HEK293 (cell line): ENCODE results near the gene C6orf118.

Source experiments
- CTCF ChIA-PET: fragments of 350-600 bp; formaldehyde crosslinking; extraction: SDS; loops from one replicate; lab custom pipeline; 2021; ENCODE audit warnings: antibody characterized with exemption; lab: Yijun Ruan, JAX
- POLR2A ChIA-PET: fragments of 300-600 bp; formaldehyde crosslinking; extraction: SDS; loops from one replicate; lab custom pipeline; 2020; ENCODE audit warnings: antibody characterized with exemption, inconsistent platforms; lab: Yijun Ruan, JAX
- H3K27ac ChIP-seq: fragments of 200-500 bp; sonication (Bioruptor generic); 2 replicates; pipeline ENCODE4 v1.5.1; 2014; ENCODE audit warnings: low read depth, low read length, control low read depth, inconsistent platforms; ENCODE audit errors: extremely low read depth
- H3K36me3 ChIP-seq, 2 experiments: fragments of 200-500 bp in 1 of 2; sonication (Bioruptor generic) in 1 of 2; 1 replicate in 1 of 2; 2 replicates in 1 of 2; pipeline ENCODE4 v1.5.1; 2014 to 2017; ENCODE audit warnings: inconsistent platforms in 2 of 2, low read length in 2 of 2; ENCODE audit not compliant: control insufficient read depth in 2 of 2, insufficient read depth in 1 of 2
- H3K4me1 ChIP-seq: fragments of 200-500 bp; sonication (Bioruptor generic); 2 replicates; pipeline ENCODE4 v1.5.1; 2014; ENCODE audit warnings: mild to moderate bottlenecking, low read length, inconsistent platforms; ENCODE audit not compliant: control insufficient read depth, insufficient read depth
- H3K4me3 ChIP-seq: 2 replicates; pipeline ENCODE4 v1.5.1; 2011; ENCODE audit warnings: low read depth, mild to moderate bottlenecking, control low read depth, low read length, moderate library complexity
- H3K9me3 ChIP-seq: fragments of 200-500 bp; sonication (Bioruptor generic); 2 replicates; pipeline ENCODE4 v1.5.1; 2014; ENCODE audit warnings: low read depth, low read length, inconsistent platforms; ENCODE audit not compliant: control insufficient read depth, insufficient read depth
- IKZF3 ChIP-seq: fragments of 450-650 bp; IDR thresholded peaks from 2 replicates; pipeline ENCODE4 v1.5.0; 2018; ENCODE audit warnings: missing biosample characterization, mild to moderate bottlenecking, missing genetic modification characterization, moderate library complexity
- RBAK ChIP-seq: fragments of 450-650 bp; formaldehyde crosslinking; IDR thresholded peaks from 2 replicates; pipeline ENCODE4 v1.5.1; 2016; ENCODE audit warnings: missing biosample characterization, missing genetic modification characterization
- ZFHX2 ChIP-seq: fragments of 450-650 bp; formaldehyde crosslinking; conservative IDR thresholded peaks from 2 replicates; pipeline ENCODE4 v1.5.1; 2016; ENCODE audit warnings: missing biosample characterization, missing genetic modification characterization
- ZNF530 ChIP-seq: fragments of 450-650 bp; formaldehyde crosslinking; IDR thresholded peaks from 2 replicates; pipeline ENCODE4 v1.5.1; 2016; ENCODE audit warnings: low read depth, missing biosample characterization, missing genetic modification characterization
- ZNF623 ChIP-seq: fragments of 450-650 bp; formaldehyde crosslinking; IDR thresholded peaks from 2 replicates; pipeline ENCODE4 v1.5.1; 2016; ENCODE audit warnings: missing biosample characterization, missing genetic modification characterization
- TF ChIP-seq, protein P1 (sequence below): fragments of 450-650 bp; formaldehyde crosslinking; IDR thresholded peaks from 2 replicates; pipeline ENCODE4 v1.5.1; 2016; ENCODE audit warnings: missing biosample characterization, missing genetic modification characterization, low read depth
- TF ChIP-seq, protein P2 (sequence below): fragments of 450-650 bp; IDR thresholded peaks from 2 replicates; pipeline ENCODE4 v1.5.1; 2018; ENCODE audit warnings: missing biosample characterization, missing genetic modification characterization
- TF ChIP-seq, protein P3 (sequence below): fragments of 450-650 bp; formaldehyde crosslinking; IDR thresholded peaks from 2 replicates; pipeline ENCODE4 v1.5.1; 2016; ENCODE audit warnings: missing biosample characterization, missing genetic modification characterization, borderline replicate concordance
- TF ChIP-seq, protein P4 (sequence below): fragments of 450-650 bp; formaldehyde crosslinking; IDR thresholded peaks from 2 replicates; pipeline ENCODE4 v1.5.0; 2017; ENCODE audit warnings: missing biosample characterization, missing genetic modification characterization, borderline replicate concordance
- TF ChIP-seq, protein P5 (sequence below): fragments of 450-650 bp; formaldehyde crosslinking; IDR thresholded peaks from 2 replicates; pipeline ENCODE4 v1.5.1; 2016; ENCODE audit warnings: missing biosample characterization, missing genetic modification characterization
- TF ChIP-seq, protein P6 (sequence below): fragments of 450-650 bp; formaldehyde crosslinking; IDR thresholded peaks from 2 replicates; pipeline ENCODE4 v1.5.1; 2016; ENCODE audit warnings: missing biosample characterization, missing genetic modification characterization
- TF ChIP-seq, protein P7 (sequence below): fragments of 450-650 bp; formaldehyde crosslinking; conservative IDR thresholded peaks from 2 replicates; pipeline ENCODE4 v1.5.1; 2016; ENCODE audit warnings: low read depth, missing biosample characterization, missing genetic modification characterization

C6orf118 gene

DNA sequence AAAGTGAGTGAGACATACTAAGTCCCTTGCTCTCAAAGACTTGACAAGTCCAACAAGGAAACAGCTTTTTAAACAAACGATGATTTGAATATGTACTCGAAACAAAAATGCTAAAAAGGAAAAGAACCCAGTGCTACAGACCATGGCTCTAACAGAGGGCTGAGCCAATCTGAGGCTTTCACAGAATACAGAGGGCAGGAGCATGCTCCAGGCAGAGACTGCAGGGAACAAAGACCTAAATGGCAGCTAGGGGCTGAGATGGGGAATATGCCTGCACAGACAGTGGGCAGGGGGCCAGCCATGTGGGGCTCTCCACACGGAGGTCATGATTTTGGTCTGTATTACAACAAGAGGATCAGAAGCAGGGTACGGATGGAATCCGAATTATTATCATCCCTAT is 31.1 kb upstream of the C6orf118 start:
- H3K36me3 ChIP-seq = peaks cover 0 to 6% of the 10 kb centered on the region in 2 experiments; a peak in 1 of 3 replicates
- ChIA-PET POLR2A (no interaction called here), CTCF (no interaction called here)
- H3K4me3 ChIP-seq = no peak overlapping the region
- no peak overlapping the region for H3K27ac ChIP-seq
- no peaks in the 10 kb centered on the region for H3K9me3 ChIP-seq
- H3K4me1 ChIP-seq = no peaks in the 10 kb centered on the region
- no peak for TF ChIP-seq ZNF530 (tag by site-specific recombination)
- TF ChIP-seq, protein P1, sequence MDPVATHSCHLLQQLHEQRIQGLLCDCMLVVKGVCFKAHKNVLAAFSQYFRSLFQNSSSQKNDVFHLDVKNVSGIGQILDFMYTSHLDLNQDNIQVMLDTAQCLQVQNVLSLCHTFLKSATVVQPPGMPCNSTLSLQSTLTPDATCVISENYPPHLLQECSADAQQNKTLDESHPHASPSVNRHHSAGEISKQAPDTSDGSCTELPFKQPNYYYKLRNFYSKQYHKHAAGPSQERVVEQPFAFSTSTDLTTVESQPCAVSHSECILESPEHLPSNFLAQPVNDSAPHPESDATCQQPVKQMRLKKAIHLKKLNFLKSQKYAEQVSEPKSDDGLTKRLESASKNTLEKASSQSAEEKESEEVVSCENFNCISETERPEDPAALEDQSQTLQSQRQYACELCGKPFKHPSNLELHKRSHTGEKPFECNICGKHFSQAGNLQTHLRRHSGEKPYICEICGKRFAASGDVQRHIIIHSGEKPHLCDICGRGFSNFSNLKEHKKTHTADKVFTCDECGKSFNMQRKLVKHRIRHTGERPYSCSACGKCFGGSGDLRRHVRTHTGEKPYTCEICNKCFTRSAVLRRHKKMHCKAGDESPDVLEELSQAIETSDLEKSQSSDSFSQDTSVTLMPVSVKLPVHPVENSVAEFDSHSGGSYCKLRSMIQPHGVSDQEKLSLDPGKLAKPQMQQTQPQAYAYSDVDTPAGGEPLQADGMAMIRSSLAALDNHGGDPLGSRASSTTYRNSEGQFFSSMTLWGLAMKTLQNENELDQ = no peak
- TF ChIP-seq, protein P2, sequence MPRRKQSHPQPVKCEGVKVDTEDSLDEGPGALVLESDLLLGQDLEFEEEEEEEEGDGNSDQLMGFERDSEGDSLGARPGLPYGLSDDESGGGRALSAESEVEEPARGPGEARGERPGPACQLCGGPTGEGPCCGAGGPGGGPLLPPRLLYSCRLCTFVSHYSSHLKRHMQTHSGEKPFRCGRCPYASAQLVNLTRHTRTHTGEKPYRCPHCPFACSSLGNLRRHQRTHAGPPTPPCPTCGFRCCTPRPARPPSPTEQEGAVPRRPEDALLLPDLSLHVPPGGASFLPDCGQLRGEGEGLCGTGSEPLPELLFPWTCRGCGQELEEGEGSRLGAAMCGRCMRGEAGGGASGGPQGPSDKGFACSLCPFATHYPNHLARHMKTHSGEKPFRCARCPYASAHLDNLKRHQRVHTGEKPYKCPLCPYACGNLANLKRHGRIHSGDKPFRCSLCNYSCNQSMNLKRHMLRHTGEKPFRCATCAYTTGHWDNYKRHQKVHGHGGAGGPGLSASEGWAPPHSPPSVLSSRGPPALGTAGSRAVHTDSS = no peak
- TF ChIP-seq, protein P3, sequence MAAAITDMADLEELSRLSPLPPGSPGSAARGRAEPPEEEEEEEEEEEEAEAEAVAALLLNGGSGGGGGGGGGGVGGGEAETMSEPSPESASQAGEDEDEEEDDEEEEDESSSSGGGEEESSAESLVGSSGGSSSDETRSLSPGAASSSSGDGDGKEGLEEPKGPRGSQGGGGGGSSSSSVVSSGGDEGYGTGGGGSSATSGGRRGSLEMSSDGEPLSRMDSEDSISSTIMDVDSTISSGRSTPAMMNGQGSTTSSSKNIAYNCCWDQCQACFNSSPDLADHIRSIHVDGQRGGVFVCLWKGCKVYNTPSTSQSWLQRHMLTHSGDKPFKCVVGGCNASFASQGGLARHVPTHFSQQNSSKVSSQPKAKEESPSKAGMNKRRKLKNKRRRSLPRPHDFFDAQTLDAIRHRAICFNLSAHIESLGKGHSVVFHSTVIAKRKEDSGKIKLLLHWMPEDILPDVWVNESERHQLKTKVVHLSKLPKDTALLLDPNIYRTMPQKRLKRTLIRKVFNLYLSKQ (tag by site-specific recombination) = no peak
- TF ChIP-seq, protein P4, sequence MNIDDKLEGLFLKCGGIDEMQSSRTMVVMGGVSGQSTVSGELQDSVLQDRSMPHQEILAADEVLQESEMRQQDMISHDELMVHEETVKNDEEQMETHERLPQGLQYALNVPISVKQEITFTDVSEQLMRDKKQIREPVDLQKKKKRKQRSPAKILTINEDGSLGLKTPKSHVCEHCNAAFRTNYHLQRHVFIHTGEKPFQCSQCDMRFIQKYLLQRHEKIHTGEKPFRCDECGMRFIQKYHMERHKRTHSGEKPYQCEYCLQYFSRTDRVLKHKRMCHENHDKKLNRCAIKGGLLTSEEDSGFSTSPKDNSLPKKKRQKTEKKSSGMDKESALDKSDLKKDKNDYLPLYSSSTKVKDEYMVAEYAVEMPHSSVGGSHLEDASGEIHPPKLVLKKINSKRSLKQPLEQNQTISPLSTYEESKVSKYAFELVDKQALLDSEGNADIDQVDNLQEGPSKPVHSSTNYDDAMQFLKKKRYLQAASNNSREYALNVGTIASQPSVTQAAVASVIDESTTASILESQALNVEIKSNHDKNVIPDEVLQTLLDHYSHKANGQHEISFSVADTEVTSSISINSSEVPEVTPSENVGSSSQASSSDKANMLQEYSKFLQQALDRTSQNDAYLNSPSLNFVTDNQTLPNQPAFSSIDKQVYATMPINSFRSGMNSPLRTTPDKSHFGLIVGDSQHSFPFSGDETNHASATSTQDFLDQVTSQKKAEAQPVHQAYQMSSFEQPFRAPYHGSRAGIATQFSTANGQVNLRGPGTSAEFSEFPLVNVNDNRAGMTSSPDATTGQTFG (tag by site-specific recombination) = no peak
- no peak for TF ChIP-seq IKZF3 (tag by site-specific recombination)
- no peak for TF ChIP-seq ZNF623 (tag by site-specific recombination)
- TF ChIP-seq, protein P5, sequence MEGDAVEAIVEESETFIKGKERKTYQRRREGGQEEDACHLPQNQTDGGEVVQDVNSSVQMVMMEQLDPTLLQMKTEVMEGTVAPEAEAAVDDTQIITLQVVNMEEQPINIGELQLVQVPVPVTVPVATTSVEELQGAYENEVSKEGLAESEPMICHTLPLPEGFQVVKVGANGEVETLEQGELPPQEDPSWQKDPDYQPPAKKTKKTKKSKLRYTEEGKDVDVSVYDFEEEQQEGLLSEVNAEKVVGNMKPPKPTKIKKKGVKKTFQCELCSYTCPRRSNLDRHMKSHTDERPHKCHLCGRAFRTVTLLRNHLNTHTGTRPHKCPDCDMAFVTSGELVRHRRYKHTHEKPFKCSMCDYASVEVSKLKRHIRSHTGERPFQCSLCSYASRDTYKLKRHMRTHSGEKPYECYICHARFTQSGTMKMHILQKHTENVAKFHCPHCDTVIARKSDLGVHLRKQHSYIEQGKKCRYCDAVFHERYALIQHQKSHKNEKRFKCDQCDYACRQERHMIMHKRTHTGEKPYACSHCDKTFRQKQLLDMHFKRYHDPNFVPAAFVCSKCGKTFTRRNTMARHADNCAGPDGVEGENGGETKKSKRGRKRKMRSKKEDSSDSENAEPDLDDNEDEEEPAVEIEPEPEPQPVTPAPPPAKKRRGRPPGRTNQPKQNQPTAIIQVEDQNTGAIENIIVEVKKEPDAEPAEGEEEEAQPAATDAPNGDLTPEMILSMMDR (tag by site-specific recombination) = no peak
- TF ChIP-seq, protein P6, sequence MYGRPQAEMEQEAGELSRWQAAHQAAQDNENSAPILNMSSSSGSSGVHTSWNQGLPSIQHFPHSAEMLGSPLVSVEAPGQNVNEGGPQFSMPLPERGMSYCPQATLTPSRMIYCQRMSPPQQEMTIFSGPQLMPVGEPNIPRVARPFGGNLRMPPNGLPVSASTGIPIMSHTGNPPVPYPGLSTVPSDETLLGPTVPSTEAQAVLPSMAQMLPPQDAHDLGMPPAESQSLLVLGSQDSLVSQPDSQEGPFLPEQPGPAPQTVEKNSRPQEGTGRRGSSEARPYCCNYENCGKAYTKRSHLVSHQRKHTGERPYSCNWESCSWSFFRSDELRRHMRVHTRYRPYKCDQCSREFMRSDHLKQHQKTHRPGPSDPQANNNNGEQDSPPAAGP = no peak
- TF ChIP-seq RBAK = no peak

DNA sequence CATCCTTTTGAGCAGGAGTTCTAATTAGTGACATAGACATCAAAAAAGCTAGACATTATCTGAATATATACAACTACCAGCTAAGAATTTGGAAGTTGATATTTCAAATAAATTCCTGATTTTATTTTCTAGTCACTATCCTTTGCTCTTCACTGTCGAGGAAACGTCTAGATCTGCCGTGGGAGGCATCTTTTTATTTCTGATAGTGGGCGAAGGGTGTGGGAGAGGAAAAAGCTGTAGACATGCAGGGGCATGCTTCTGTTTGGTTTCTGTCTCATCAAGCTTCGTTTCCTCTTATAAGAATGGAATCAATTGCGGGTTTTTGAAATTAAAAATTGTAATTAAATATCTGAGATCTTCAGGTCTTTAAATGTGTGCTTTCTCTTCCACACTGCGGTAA is 16.2 kb upstream of the C6orf118 start:
- Histone ChIP-seq H3K36me3 (no peaks in the 10 kb centered on the region), H3K9me3 (no peaks in the 10 kb centered on the region), H3K4me3 (no peak overlapping the region), H3K4me1 (no peaks in the 10 kb centered on the region), H3K27ac (no peak overlapping the region)
- TF ChIP-seq ZFHX2 (tag by site-specific recombination) = peak; percentile 44
- TF ChIP-seq, protein P7, sequence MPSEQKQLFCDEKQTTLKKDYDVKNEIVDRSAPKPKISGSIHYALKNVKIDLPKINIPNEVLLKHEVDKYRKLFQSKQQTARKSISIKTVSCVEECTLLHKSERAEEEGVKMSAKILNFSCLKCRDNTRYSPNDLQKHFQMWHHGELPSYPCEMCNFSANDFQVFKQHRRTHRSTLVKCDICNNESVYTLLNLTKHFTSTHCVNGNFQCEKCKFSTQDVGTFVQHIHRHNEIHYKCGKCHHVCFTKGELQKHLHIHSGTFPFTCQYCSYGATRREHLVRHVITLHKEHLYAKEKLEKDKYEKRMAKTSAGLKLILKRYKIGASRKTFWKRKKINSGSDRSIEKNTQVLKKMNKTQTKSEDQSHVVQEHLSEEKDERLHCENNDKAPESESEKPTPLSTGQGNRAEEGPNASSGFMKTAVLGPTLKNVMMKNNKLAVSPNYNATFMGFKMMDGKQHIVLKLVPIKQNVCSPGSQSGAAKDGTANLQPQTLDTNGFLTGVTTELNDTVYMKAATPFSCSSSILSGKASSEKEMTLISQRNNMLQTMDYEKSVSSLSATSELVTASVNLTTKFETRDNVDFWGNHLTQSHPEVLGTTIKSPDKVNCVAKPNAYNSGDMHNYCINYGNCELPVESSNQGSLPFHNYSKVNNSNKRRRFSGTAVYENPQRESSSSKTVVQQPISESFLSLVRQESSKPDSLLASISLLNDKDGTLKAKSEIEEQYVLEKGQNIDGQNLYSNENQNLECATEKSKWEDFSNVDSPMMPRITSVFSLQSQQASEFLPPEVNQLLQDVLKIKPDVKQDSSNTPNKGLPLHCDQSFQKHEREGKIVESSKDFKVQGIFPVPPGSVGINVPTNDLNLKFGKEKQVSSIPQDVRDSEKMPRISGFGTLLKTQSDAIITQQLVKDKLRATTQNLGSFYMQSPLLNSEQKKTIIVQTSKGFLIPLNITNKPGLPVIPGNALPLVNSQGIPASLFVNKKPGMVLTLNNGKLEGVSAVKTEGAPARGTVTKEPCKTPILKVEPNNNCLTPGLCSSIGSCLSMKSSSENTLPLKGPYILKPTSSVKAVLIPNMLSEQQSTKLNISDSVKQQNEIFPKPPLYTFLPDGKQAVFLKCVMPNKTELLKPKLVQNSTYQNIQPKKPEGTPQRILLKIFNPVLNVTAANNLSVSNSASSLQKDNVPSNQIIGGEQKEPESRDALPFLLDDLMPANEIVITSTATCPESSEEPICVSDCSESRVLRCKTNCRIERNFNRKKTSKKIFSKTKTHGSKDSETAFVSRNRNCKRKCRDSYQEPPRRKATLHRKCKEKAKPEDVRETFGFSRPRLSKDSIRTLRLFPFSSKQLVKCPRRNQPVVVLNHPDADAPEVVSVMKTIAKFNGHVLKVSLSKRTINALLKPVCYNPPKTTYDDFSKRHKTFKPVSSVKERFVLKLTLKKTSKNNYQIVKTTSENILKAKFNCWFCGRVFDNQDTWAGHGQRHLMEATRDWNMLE = no peak
- CTCF ChIA-PET = no interaction called here
- POLR2A ChIA-PET = no interaction called here
